Vagina (tissue), 2 donors: ENCODE measurements around the gene TMEM163. TPM values are rescaled to one million over a fixed set of nuclear protein-coding genes. Genes with fewer than 3 reads are reported as not detected.

ENCODE experiments used
- DNase-seq, 2 donors: peaks; one replicate each; pipeline ENCODE4 v3.0.0-alpha.2; 2017; ENCODE audit errors: extremely low spot score in 2 of 2
- H3K27ac ChIP-seq: fragments of 200-600 bp; sonication (generic); one replicate; pipeline ENCODE4 v1.5.1; 2019
- H3K27me3 ChIP-seq: fragments of 200-600 bp; sonication (generic); one replicate; pipeline ENCODE4 v1.5.1; 2019
- H3K36me3 ChIP-seq, 2 donors: fragments of 200-600 bp; sonication (generic); one replicate each; pipeline ENCODE4 v1.5.1; 2017 to 2019
- H3K4me1 ChIP-seq: fragments of 200-600 bp; sonication (generic); one replicate; pipeline ENCODE4 v1.5.1; 2019
- H3K4me3 ChIP-seq, 2 donors: fragments of 200-600 bp; sonication (generic); 1 replicate in 1 of 2; 2 replicates in 1 of 2; pipeline ENCODE4 v1.5.1; 2016 to 2019
- H3K9me3 ChIP-seq: fragments of 200-600 bp; sonication (generic); one replicate; pipeline ENCODE4 v1.5.1; 2019
- CTCF ChIP-seq, 3 experiments: fragments of 450-650 bp in 2 of 3; fragments of 200-600 bp in 1 of 3; sonication (generic) in 1 of 3; IDR thresholded peaks; one replicate each; pipeline ENCODE4 v1.5.1; 2017 to 2019; ENCODE audit warnings: antibody characterized with exemption in 3 of 3, mild to moderate bottlenecking in 2 of 3, moderate library complexity in 2 of 3
- POLR2A ChIP-seq, 2 donors: fragments of 450-650 bp; IDR thresholded peaks; one replicate each; pipeline ENCODE4 v1.6.1; 2017; ENCODE audit warnings: antibody characterized with exemption in 2 of 2, mild to moderate bottlenecking in 2 of 2, moderate library complexity in 2 of 2
- POLR2AphosphoS5 ChIP-seq, 2 donors: sonication (generic); formaldehyde crosslinking; IDR thresholded peaks; one replicate each; pipeline ENCODE4 v1.9.0; 2017; ENCODE audit warnings: antibody characterized with exemption in 2 of 2, mild to moderate bottlenecking in 2 of 2, low read depth in 1 of 2; ENCODE audit not compliant: insufficient read depth in 1 of 2
- intact Hi-C: fragments of 100-400 bp; cut with DNase I; formaldehyde crosslinking; loops from one replicate; pipeline ENCODE4 v1.15.1; 2023
- total RNA-seq: library from RNA; depleted of rRNA; stranded (reverse); fragments of >200 nt; gene quantifications from one replicate; pipeline ENCODE4 v1.2.3, GENCODE V29; 2016

TMEM163 gene
- total RNA-seq, 1 donor from 2014 or later, result not detected

GRCh38 chr2:134411279-134411827 lies 307.4 kb downstream of the TMEM163 start:
- TF ChIP-seq CTCF (IDR thresholded peaks at IDR 0.05) (no peak), POLR2AphosphoS5 (IDR thresholded peaks at IDR 0.05; ENCODE audit: insufficient read depth in 1 of 2, low read depth in 1 of 2) (no peak), POLR2A (IDR thresholded peaks at IDR 0.05) (no peak)
- intact Hi-C loops, result loop anchor here (5.0 kb wide), 1 partner anchor 289 kb away; no protein-coding TSS in a partner anchor
- no peak overlapping the region for H3K4me3 ChIP-seq
- no peak overlapping the region for H3K27ac ChIP-seq
- no peak for DNase-seq
- no peaks in the 10 kb centered on the region for H3K36me3 ChIP-seq
- H3K9me3 ChIP-seq, result no peaks in the 10 kb centered on the region
- no peaks in the 10 kb centered on the region for H3K27me3 ChIP-seq
- H3K4me1 ChIP-seq, result peaks cover 31% of the 10 kb centered on the region

DNA sequence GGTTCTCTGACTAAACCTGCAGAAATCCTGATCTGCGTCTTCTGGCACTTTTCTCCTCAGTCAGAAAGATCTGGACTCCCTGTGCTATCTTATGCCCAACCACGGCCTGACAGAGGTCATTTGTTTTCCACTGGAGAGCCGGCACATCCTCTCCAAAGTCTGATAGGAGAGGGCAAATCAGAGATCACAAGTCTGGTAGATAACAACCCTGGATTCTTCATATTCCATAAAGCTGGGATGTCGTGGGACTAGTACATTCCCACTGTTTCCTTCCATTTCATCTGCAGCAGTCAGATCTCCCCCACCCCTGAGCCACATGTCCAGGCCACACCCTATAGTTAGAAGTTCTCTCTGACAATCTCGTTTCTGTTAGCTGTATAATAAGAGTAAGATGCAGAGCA lies 308.0 kb downstream of the TMEM163 start:
- TF ChIP-seq POLR2A (IDR thresholded peaks at IDR 0.05), result no peak
- peaks cover 35% of the 10 kb centered on the region for H3K4me1 ChIP-seq
- H3K36me3 ChIP-seq, result no peaks in the 10 kb centered on the region
- no peak overlapping the region for H3K4me3 ChIP-seq
- no peak for DNase-seq
- H3K27me3 ChIP-seq, result no peaks in the 10 kb centered on the region
- intact Hi-C loops, result loop anchor here (5.0 kb wide), 1 partner anchor 289 kb away; no protein-coding TSS in a partner anchor
- H3K9me3 ChIP-seq, result no peaks in the 10 kb centered on the region
- no peak overlapping the region for H3K27ac ChIP-seq

- Histone ChIP-seq H3K27ac (no peak overlapping the region), H3K4me3 (no peak overlapping the region), H3K36me3 (no peaks in the 10 kb centered on the region), H3K27me3 (no peaks in the 10 kb centered on the region), H3K9me3 (no peaks in the 10 kb centered on the region), H3K4me1 (peaks cover 44% of the 10 kb centered on the region)
- DNase-seq, result no peak
- no peak for TF ChIP-seq CTCF (IDR thresholded peaks at IDR 0.05)
- TF ChIP-seq POLR2A (IDR thresholded peaks at IDR 0.05), result no peak
- no peak for TF ChIP-seq POLR2AphosphoS5 (IDR thresholded peaks at IDR 0.05; ENCODE audit: insufficient read depth in 1 of 2, low read depth in 1 of 2)
- intact Hi-C loops, result loop anchor here (5.0 kb wide), 1 partner anchor 288 kb away; no protein-coding TSS in a partner anchor
Measured at GRCh38 chr2:134410006-134410405, 308.8 kb downstream of the TMEM163 start.

GRCh38 chr2:134408791-134409190 lies 310.0 kb downstream of the TMEM163 start:
- no peak overlapping the region for H3K27ac ChIP-seq
- DNase-seq, result no peak
- no peaks in the 10 kb centered on the region for H3K27me3 ChIP-seq
- intact Hi-C loops, result no loop called here
- TF ChIP-seq POLR2A (IDR thresholded peaks at IDR 0.05) (no peak), POLR2AphosphoS5 (IDR thresholded peaks at IDR 0.05; ENCODE audit: insufficient read depth in 1 of 2, low read depth in 1 of 2) (no peak), CTCF (IDR thresholded peaks at IDR 0.05) (no peak)
- H3K4me3 ChIP-seq, result no peak overlapping the region
- H3K36me3 ChIP-seq, result peaks cover 0 to 3% of the 10 kb centered on the region in 2 donors
- H3K4me1 ChIP-seq, result peaks cover 44% of the 10 kb centered on the region
- no peaks in the 10 kb centered on the region for H3K9me3 ChIP-seq

GRCh38 chr2:134408386-134408785 lies 310.4 kb downstream of the TMEM163 start:
- DNase-seq, result no peak
- no peaks in the 10 kb centered on the region for H3K9me3 ChIP-seq
- H3K27ac ChIP-seq, result no peak overlapping the region
- H3K36me3 ChIP-seq, result peaks cover 0 to 7% of the 10 kb centered on the region in 2 donors
- H3K4me1 ChIP-seq, result peaks cover 44% of the 10 kb centered on the region
- TF ChIP-seq CTCF (IDR thresholded peaks at IDR 0.05) (no peak), POLR2A (IDR thresholded peaks at IDR 0.05) (no peak), POLR2AphosphoS5 (IDR thresholded peaks at IDR 0.05; ENCODE audit: insufficient read depth in 1 of 2, low read depth in 1 of 2) (no peak)
- no peaks in the 10 kb centered on the region for H3K27me3 ChIP-seq
- intact Hi-C loops, result no loop called here
- H3K4me3 ChIP-seq, result no peak overlapping the region
